HCT116 (cell line): ENCODE data around the gene TCFL5. TPM values are rescaled to one million over a fixed set of nuclear protein-coding genes. Genes with fewer than 3 reads are reported as not detected.
"Not testable (repeated sequence)": the region's sequence is repeated elsewhere in the genome, so short reads cannot be mapped to it uniquely, and the experiment has no call there.

Source experiments
- ATAC-seq: fragments of 200-7000 bp; cut with Tn5 transposase; 2 replicates; pipeline ENCODE4 v1.9.1; 2020; ENCODE audit warnings: mild to moderate bottlenecking, moderate library complexity
- BruUV-seq: library from RNA; stranded (reverse); fragments of 400-500 nt; replicated peaks from 2 replicates; lab custom pipeline; 2021; lab: Mats Ljungman, UMichigan
- CTCF ChIA-PET: fragments of 300-600 bp; sonication (Branson Sonifier 250); formaldehyde crosslinking; loops from one replicate; lab custom pipeline; 2021; ENCODE audit warnings: antibody characterized with exemption; lab: Charles Lee
- POLR2A ChIA-PET: fragments of 300-600, 350-600 bp; sonication (Branson Sonifier 250); formaldehyde crosslinking; loops from one replicate; lab custom pipeline; 2021; ENCODE audit warnings: antibody characterized with exemption; lab: Charles Lee
- RAD21 ChIA-PET, 2 experiments: fragments of 300-600 bp; sonication (Branson Sonifier 250); formaldehyde crosslinking; loops; one replicate each; lab custom pipeline; 2023; ENCODE audit warnings: low total read pairs in 2 of 2; ENCODE audit not compliant: uncharacterized antibody in 2 of 2, unreplicated experiment in 2 of 2, low non-redundant PET in 1 of 2; lab: Charles Lee
- DNase-seq: peaks from one replicate; pipeline ENCODE4 v3.0.0-alpha.2; 2010; ENCODE audit warnings: low read depth, low spot score
- H2AFZ ChIP-seq: fragments of 200-600 bp; shearing (Covaris generic), sonication (generic); 2 replicates; pipeline ENCODE4 v1.6.1; 2017; ENCODE audit warnings: low read depth, mixed run types, mixed read lengths, antibody characterized with exemption, low read length; ENCODE audit not compliant: poor library complexity, severe bottlenecking
- H3K27ac ChIP-seq: 2 replicates; pipeline ENCODE4 v1.5.1; 2012; ENCODE audit warnings: low read depth, low read length
- H3K27me3 ChIP-seq: fragments of 200-600 bp; sonication (generic); 2 replicates; pipeline ENCODE4 v1.6.1; 2016; ENCODE audit warnings: mixed run types, low read length, mixed read lengths; ENCODE audit not compliant: insufficient read depth
- H3K36me3 ChIP-seq, 2 experiments: fragments of 200-500 bp in 1 of 2; fragments of 200-600 bp in 1 of 2; sonication (Bioruptor generic) in 1 of 2; sonication (generic) in 1 of 2; 2 replicates each; pipeline versions ENCODE4 v1.5.1 to v1.6.1; 2014 to 2016; ENCODE audit warnings: low read length in 2 of 2, inconsistent platforms in 1 of 2, mixed read lengths in 1 of 2, mixed run types in 1 of 2; ENCODE audit not compliant: insufficient read depth in 2 of 2, control insufficient read depth in 1 of 2
- H3K4me1 ChIP-seq, 2 experiments: fragments of 200-600 bp in 1 of 2; sonication (generic) in 1 of 2; 2 replicates each; pipeline versions ENCODE4 v1.5.1 to v1.6.1; 2012 to 2017; ENCODE audit warnings: low read length in 2 of 2, inconsistent platforms in 1 of 2, mild to moderate bottlenecking in 1 of 2, mixed read lengths in 1 of 2, mixed run types in 1 of 2, moderate library complexity in 1 of 2; ENCODE audit not compliant: insufficient read depth in 2 of 2, control insufficient read depth in 1 of 2
- H3K4me2 ChIP-seq: fragments of 200-600 bp; sonication (generic); 2 replicates; pipeline ENCODE4 v1.6.1; 2017; ENCODE audit warnings: mixed run types, low read length, mixed read lengths
- H3K4me3 ChIP-seq, 2 experiments: fragments of 200-600 bp in 1 of 2; sonication (generic) in 1 of 2; replicated peaks in 1 of 2; 2 replicates each; pipeline ENCODE4 v1.5.1; 2011 to 2016; ENCODE audit warnings: low read length in 2 of 2, control low read depth in 1 of 2, low read depth in 1 of 2, mild to moderate bottlenecking in 1 of 2, mixed read lengths in 1 of 2, mixed run types in 1 of 2
- H3K79me2 ChIP-seq: fragments of 200-600 bp; sonication (generic); 2 replicates; pipeline ENCODE4 v1.6.1; 2017; ENCODE audit warnings: mild to moderate bottlenecking, mixed run types, low read length, moderate library complexity, mixed read lengths; ENCODE audit not compliant: insufficient read depth
- H3K9ac ChIP-seq: fragments of 200-600 bp; sonication (generic); 2 replicates; pipeline ENCODE4 v1.6.1; 2016; ENCODE audit warnings: low read length, mixed read lengths
- H3K9me2 ChIP-seq: fragments of 200-600 bp; sonication (generic), shearing (Covaris generic); 2 replicates; pipeline ENCODE4 v1.6.1; 2017; ENCODE audit warnings: mixed run types, mild to moderate bottlenecking, moderate library complexity; ENCODE audit not compliant: insufficient read depth
- H3K9me3 ChIP-seq, 2 experiments: fragments of 200-500 bp in 1 of 2; fragments of 200-600 bp in 1 of 2; sonication (Bioruptor generic) in 1 of 2; sonication (generic) in 1 of 2; 2 replicates each; pipeline ENCODE4 v1.6.1; 2014 to 2017; ENCODE audit warnings: low read length in 2 of 2, mixed read lengths in 2 of 2, inconsistent platforms in 1 of 2, low read depth in 1 of 2, mild to moderate bottlenecking in 1 of 2, mixed run types in 1 of 2, moderate library complexity in 1 of 2; ENCODE audit not compliant: control insufficient read depth in 1 of 2, insufficient read depth in 1 of 2
- H4K20me1 ChIP-seq: fragments of 200-600 bp; sonication (generic), shearing (Covaris generic); 2 replicates; pipeline ENCODE4 v1.6.1; 2017; ENCODE audit warnings: mixed run types, mild to moderate bottlenecking, moderate library complexity; ENCODE audit not compliant: insufficient read depth
- ATF3 ChIP-seq: IDR thresholded peaks from 2 replicates; pipeline ENCODE4 v1.6.1; 2012
- CBX3 ChIP-seq: IDR thresholded peaks from 2 replicates; pipeline ENCODE4 v1.6.1; 2012; ENCODE audit warnings: low read depth
- EZH2phosphoT487 ChIP-seq: fragments of 200-600 bp; IDR thresholded peaks from 2 replicates; pipeline ENCODE4 v1.6.1; 2018; ENCODE audit warnings: antibody characterized with exemption, borderline replicate concordance
- MAX ChIP-seq: IDR thresholded peaks from 2 replicates; pipeline ENCODE4 v1.6.1; 2012
- POLR2AphosphoS5 ChIP-seq: IDR thresholded peaks from 2 replicates; pipeline ENCODE4 v1.6.1; 2011; ENCODE audit warnings: mild to moderate bottlenecking, low read depth, low read length, moderate library complexity
- RAD21 ChIP-seq: IDR thresholded peaks from 2 replicates; pipeline ENCODE4 v1.6.1; 2012; ENCODE audit warnings: low read depth, mild to moderate bottlenecking
- REST ChIP-seq: IDR thresholded peaks from 2 replicates; pipeline ENCODE4 v1.6.1; 2012; ENCODE audit warnings: low read depth
- SIN3A ChIP-seq: IDR thresholded peaks from 2 replicates; pipeline ENCODE4 v1.6.1; 2012; ENCODE audit warnings: low read depth
- SRF ChIP-seq: IDR thresholded peaks from 2 replicates; pipeline ENCODE4 v1.6.1; 2012; ENCODE audit warnings: low read depth
- ZNF274 ChIP-seq: fragments of 200-500 bp; sonication (Bioruptor generic); IDR thresholded peaks from 2 replicates; pipeline ENCODE4 v1.6.1; 2014; ENCODE audit warnings: mild to moderate bottlenecking, low read depth, low read length, inconsistent platforms
- intact Hi-C: fragments of 100-400 bp; cut with micrococcal nuclease; formaldehyde crosslinking; loops from 2 replicates; pipeline ENCODE4 v1.10.0; 2022
- total RNA-seq: library from RNA; stranded (reverse); gene quantifications from one replicate; pipeline ENCODE4 v1.2.1, GENCODE V29; 2021; ENCODE audit not compliant: unreplicated experiment

TCFL5 gene
- total RNA-seq, 1 experiment from 2014 or later: 20.4 TPM

- H3K27me3 ChIP-seq: no peaks in the 10 kb centered on the region
- H3K9me3 ChIP-seq: no peaks in the 10 kb centered on the region
- POLR2A ChIA-PET: no interaction called here
- H3K36me3 ChIP-seq: peaks cover 21 to 44% of the 10 kb centered on the region in 2 experiments; a peak in 3 of 4 replicates
- ATAC-seq (no peak), DNase-seq (no peak)
- CTCF ChIA-PET: no interaction called here
- no peak overlapping the region for H3K4me3 ChIP-seq
- H3K4me1 ChIP-seq: no peaks in the 10 kb centered on the region
- H3K9ac ChIP-seq: no peak overlapping the region
- intact Hi-C loops: no loop called here
- no TSS peak for BruUV-seq
- RAD21 ChIA-PET: no interaction called here
- H3K27ac ChIP-seq: no peak overlapping the region
- H3K9me2 ChIP-seq: no peaks in the 10 kb centered on the region
- no peak overlapping the region for H2AFZ ChIP-seq
- H4K20me1 ChIP-seq: no peaks in the 10 kb centered on the region
- no peak for TF ChIP-seq MAX
- no peak for TF ChIP-seq RAD21
- no peak for TF ChIP-seq EZH2phosphoT487
- TF ChIP-seq ATF3: no peak
- no peak for TF ChIP-seq POLR2AphosphoS5
- no peak for TF ChIP-seq SIN3A
- TF ChIP-seq ZNF274: no peak
- no peak for TF ChIP-seq REST
- TF ChIP-seq SRF: no peak
- no peak for TF ChIP-seq CBX3
- H3K79me2 ChIP-seq: peaks cover 18% of the 10 kb centered on the region
- H3K4me2 ChIP-seq: no peak overlapping the region
Observed at GRCh38 chr20:62854121-62854520, 7.5 kb downstream of the TCFL5 start.

- H3K4me3 ChIP-seq, POLR2A ChIA-PET, H4K20me1 ChIP-seq, H3K9ac ChIP-seq, H3K4me2 ChIP-seq, ATAC-seq, H3K4me1 ChIP-seq, H3K27ac ChIP-seq, BruUV-seq, CTCF ChIA-PET, H3K9me3 ChIP-seq, H2AFZ ChIP-seq, DNase-seq, RAD21 ChIA-PET, H3K9me2 ChIP-seq, intact Hi-C loops, H3K27me3 ChIP-seq: not testable (repeated sequence)
- peaks cover 14% of the 10 kb centered on the region; the same call in 1 of the 2 replicates for H3K79me2 ChIP-seq
- H3K36me3 ChIP-seq: peaks cover 19 to 44% of the 10 kb centered on the region in 2 experiments; a peak in 3 of 4 replicates
Observed at GRCh38 chr20:62853304-62853703, 8.3 kb downstream of the TCFL5 start.
